ENCODE measurements around the gene LRRC7.

Gene LRRC7

DNA sequence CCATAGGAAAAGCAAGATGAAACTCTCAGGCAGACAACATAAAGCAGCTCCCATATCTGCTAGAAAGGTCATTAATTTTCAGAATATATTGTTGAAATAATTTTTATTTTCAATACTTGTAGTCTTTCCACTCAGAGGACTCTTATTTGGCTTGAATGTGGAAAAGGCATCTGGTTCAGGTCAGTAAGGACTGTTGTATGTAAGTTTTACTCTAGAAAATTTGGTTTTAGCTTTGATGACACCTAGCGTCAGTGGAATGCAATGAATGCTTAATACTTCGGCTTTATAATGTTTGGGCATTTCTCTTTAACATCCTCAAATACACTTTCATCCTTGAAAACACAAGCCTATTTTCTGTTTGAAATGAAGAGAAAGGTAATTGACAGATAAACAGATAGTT is 574.4 kb downstream of the LRRC7 start:
- intact Hi-C loops (cut with DNase I), result loop anchor here (10.0 kb wide), 1 partner anchor 1327 kb away; no protein-coding TSS in a partner anchor
- no peak for DNase-seq

DNA sequence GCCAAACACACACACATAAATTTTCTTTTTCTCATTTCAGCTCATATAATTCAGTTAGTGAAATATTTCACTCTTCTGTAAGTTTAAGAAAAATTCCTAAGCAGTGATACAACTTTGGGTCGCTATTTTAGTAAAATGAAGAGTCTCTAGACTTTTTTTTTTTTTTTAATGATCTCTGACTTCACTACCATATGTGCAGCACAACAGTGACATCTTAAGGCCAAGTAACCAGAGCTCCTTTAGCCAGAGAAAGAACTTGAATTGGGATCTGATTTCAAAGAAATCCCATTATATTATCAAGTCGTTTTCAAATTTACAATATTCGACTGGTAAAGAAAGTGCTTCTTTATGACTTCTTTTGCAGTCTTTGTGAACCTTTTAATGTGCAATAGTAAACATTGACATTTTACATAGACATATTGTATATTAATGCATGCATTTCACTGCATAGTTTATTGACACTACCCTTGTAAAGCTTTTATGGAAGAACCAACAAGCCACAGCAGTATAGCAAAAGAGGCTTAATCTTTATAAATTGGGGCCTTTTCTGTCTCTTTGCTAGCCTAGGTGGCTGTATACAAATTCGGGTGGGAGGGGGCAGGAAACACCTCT is 575.4 kb downstream of the LRRC7 start:
- intact Hi-C loops (cut with DNase I), result loop anchor here (10.0 kb wide), 1 partner anchor 1328 kb away; no protein-coding TSS in a partner anchor
- DNase-seq, result no peak

DNA sequence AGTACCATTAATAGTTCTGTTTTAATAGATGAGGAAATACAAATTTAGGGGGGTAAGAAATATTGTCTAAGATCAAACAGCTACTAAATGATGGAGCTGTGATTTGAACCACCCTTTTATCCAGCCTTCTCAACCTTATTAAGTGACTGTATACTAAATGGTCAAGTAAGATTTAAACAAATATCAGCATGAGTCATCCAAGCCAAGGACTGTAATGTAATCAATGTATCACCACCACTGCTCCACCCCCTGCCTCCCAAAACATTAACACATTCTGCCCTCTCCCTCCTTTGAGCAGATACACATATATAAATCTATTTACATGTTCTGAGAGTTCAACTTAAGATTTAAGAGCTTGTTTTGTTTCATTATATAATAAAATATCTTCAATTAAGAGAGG is 578.8 kb downstream of the LRRC7 start:
- intact Hi-C loops (cut with DNase I), result loop anchor here (10.0 kb wide), 1 partner anchor 1332 kb away; no protein-coding TSS in a partner anchor
- no peak for DNase-seq

DNA sequence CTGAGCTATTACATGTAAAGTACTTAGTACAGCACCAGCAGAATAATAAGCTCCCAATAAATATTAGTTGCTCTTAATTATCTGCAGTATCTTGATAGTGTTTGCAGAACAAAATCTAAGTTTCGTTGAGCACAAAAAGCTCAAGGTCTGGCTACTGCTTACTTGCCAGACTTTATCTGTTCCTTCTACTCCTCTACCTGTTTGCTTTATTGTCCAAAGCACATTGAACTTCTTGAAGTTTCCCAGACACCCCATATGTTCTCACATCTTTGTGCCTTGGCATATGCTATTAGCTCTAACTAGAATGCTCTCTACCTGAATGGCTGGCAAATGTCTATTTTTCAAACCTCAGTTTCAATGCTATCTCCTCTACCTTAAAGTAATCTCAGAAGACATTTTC is 582.7 kb downstream of the LRRC7 start:
- intact Hi-C loops (cut with DNase I), result no loop called here
- DNase-seq, result no peak

DNA sequence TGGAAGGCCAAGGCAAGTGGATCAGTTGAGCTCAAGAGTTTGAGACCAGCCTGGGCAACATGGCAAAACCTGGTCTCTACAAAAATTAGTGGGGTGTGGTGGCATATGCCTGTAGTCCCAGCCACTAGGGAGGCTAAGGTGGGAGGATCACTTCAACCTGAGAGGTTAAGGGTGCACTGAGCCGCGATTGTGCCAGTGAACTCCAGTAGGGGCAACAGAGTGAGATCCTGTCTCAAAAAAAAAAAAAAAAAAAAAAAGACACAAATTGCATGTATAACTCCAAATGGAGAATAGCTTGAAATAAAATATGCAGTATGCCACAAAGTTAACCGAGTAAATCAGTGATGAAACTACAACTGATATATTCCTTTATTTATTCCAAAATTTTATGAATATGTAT is 586.0 kb downstream of the LRRC7 start:
- intact Hi-C loops (cut with DNase I), result no loop called here
- DNase-seq, result no peak

DNA sequence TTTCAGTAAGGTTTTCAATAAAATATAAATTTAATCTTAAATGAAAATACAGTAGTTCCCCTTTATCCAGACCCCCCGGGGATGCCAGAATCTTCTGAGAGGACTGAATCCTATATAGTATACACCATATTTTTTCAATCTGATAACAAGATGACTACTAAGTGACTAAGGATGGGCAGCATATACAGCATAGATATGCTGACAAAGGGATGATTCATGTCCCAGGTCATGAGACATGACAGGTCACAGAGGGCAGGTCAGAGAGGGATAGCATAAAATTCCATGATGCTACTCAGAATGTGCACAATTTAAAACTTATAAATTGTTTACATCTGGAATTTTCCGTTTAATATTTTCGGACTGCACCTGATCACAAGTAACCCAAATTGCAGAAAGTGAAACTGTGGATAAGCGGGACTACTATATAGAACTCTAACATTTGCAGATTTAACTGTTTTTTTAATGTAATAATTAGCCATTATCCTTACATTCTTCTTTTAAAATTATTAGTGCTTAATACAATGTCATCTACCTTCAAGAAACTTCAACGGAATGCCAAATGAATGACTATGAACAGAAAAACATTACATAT is 588.9 kb downstream of the LRRC7 start:
- no peak for DNase-seq
- intact Hi-C loops (cut with DNase I), result no loop called here

DNA sequence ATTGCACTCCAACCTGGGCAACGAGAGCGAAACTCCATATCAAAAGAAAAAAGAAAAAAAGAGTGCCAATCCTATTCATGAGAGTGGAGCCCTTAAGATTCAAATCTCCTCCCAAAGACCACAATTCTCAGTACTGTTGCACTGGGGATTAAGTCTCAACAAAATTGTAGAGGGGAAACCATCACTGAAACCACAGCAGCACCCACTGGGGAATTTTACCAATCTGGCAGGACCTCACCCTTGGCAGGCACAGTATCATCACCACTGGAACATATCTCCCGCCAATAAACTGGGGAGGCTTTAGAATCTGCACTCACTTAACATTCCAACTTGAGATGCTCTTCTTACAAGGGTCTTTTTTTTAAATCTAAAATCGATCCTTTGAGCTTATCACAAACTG is 596.6 kb downstream of the LRRC7 start:
- no peak for DNase-seq
- intact Hi-C loops (cut with DNase I), result no loop called here

DNA sequence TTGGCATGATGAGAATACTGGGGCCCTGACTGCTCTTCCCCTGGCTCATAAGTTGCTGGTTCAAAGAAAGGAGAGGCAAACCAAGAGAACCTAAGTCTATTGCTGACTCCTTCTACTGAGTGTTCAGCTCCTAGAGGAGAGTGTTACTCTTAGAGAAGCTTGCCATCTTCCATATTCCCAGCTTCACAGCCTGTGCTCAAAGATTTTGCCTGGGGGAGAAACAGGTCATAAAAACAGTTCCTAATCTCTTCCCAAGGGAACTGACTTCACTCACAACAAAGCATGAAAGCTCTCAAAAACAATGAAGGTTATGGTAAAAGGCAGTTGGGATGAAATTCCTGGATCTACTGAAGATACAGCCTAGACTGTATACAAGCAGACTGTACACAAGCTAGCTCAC is 600.6 kb downstream of the LRRC7 start:
- no peak for DNase-seq
- intact Hi-C loops (cut with DNase I), result no loop called here

DNA sequence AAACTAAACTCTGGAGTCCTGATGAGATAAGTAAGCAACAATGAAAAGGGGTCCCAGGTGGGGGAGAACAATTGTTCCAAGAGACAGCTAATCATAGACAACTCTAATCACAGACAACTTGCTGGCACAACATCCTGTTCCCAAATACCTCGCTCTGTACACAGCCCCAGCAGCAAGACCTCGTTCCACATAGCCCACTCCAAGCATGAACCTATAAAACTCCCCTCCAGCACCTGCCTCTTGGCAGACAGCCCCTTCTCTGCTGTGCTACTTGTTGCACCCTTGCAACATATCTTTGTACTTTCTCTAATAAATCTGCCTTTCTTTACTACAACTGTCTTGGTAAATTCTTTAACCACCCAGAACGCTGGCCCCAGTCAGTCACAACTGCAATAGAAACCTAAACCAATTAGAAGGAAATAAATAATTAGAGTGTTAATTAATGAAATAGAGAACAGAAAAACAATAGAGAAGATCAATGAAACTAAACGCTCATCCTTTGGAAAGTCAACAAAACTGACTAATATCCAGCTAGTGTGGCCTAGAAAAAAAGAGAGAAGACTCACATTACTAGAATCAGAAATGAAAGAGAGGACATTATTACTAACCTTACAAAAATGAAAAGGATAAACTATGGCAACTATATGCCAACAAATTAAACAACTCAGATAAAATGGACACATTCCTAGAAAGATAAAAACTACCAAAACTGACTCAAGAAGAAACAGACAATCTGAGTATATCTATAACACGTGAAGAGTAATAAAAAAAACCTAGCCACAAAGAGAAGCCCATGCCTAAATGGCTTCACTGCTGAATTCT is 601.5 kb downstream of the LRRC7 start:
- intact Hi-C loops (cut with DNase I), result no loop called here
- no peak for DNase-seq

DNA sequence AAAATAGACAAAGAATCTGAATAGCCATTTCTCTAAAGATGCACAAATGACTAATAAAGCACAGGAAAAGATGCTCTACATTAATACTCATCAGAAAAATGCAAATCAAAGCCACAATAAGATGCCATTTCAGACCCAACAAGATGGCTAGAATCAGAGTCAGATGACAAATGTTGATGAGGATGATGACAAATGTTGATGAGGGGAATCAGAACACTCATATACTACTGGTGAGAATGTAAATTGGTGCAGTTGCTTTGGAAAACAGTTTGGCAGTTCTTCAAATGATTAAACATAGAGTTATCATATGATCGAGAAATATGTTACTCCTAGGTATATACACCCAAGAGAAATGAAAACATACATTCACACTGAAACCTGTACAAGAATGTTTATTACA is 603.8 kb downstream of the LRRC7 start:
- intact Hi-C loops (cut with DNase I), result no loop called here

More for the DNA sequence above, 603.8 kb downstream of the LRRC7 start:
- DNase-seq, result no peak

Data from posterior cingulate gyrus (tissue), 11 donors.